ENCODE measurements around the gene DLL3.

- TF ChIP-seq, protein P1, sequence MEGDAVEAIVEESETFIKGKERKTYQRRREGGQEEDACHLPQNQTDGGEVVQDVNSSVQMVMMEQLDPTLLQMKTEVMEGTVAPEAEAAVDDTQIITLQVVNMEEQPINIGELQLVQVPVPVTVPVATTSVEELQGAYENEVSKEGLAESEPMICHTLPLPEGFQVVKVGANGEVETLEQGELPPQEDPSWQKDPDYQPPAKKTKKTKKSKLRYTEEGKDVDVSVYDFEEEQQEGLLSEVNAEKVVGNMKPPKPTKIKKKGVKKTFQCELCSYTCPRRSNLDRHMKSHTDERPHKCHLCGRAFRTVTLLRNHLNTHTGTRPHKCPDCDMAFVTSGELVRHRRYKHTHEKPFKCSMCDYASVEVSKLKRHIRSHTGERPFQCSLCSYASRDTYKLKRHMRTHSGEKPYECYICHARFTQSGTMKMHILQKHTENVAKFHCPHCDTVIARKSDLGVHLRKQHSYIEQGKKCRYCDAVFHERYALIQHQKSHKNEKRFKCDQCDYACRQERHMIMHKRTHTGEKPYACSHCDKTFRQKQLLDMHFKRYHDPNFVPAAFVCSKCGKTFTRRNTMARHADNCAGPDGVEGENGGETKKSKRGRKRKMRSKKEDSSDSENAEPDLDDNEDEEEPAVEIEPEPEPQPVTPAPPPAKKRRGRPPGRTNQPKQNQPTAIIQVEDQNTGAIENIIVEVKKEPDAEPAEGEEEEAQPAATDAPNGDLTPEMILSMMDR (conservative IDR thresholded peaks at IDR 0.05), result no peak
- no peak for TF ChIP-seq EZH2 (IDR thresholded peaks at IDR 0.05; ENCODE audit: low read depth)
These were observed 16.9 kb downstream of the DLL3 start for GRCh38 chr19:39515551-39516191.

Measured in PC-9 (cell line).